ENCODE data around the gene ADD1. TPM values are rescaled to one million over a fixed set of nuclear protein-coding genes. Genes with fewer than 3 reads are reported as not detected.
A peak's percentile ranks its signal among the peaks of the same experiment; 100 is the strongest.

ADD1 gene
- total RNA-seq, 1 experiment from 2014 or later, result 163 TPM

DNA sequence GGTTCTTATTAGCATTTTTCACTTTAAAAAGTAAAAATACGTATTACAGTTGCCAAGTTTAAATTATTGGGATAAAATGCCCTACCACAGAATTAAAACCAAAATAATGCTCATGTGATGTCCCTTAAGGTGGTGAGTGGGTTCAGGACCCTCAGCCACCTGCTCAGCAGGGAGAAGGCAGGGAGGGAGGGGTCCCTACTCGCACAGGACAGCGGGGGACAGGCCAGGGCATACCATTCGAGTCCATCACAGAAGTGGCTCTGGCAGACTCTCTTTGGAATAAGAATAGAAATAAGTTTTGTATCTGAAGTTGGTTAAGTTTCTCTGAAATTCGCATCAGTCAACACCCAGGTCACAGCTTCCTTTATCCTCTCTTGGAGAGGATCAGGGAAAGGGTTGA lies 81.9 kb downstream of the ADD1 start:
- no peaks in the 10 kb centered on the region for H3K79me2 ChIP-seq (ENCODE audit: insufficient read depth, low read length)
- no peak overlapping the region for H2BK5ac ChIP-seq (ENCODE audit: insufficient read length, low read length)
- peaks cover 58 to 86% (median 82%) of the 10 kb centered on the region in 3 experiments for H3K36me3 Mint-ChIP-seq (ENCODE audit: insufficient read depth in 1 of 3, low read depth in 3 of 3)
- H3K4me1 ChIP-seq (ENCODE audit: insufficient read depth, low read length), result peaks cover 6% of the 10 kb centered on the region; the same call in 1 of the 2 replicates
- TF ChIP-seq, protein P1, sequence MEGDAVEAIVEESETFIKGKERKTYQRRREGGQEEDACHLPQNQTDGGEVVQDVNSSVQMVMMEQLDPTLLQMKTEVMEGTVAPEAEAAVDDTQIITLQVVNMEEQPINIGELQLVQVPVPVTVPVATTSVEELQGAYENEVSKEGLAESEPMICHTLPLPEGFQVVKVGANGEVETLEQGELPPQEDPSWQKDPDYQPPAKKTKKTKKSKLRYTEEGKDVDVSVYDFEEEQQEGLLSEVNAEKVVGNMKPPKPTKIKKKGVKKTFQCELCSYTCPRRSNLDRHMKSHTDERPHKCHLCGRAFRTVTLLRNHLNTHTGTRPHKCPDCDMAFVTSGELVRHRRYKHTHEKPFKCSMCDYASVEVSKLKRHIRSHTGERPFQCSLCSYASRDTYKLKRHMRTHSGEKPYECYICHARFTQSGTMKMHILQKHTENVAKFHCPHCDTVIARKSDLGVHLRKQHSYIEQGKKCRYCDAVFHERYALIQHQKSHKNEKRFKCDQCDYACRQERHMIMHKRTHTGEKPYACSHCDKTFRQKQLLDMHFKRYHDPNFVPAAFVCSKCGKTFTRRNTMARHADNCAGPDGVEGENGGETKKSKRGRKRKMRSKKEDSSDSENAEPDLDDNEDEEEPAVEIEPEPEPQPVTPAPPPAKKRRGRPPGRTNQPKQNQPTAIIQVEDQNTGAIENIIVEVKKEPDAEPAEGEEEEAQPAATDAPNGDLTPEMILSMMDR (conservative IDR thresholded peaks at IDR 0.05), result no peak
- no peaks in the 10 kb centered on the region for H3K79me1 ChIP-seq (ENCODE audit: insufficient read depth, low read depth, low read length, poor library complexity, severe bottlenecking)
- peaks cover 2% of the 10 kb centered on the region for H4K20me1 ChIP-seq (ENCODE audit: control insufficient read depth, insufficient read depth, insufficient read length)
- peaks cover 32 to 42% of the 10 kb centered on the region in 2 experiments for H3K4me1 Mint-ChIP-seq
- no peak overlapping the region for H3K14ac ChIP-seq (ENCODE audit: insufficient read depth, low read length)
- H3K27ac Mint-ChIP-seq, result peak overlapping the region in 2 of 3 experiments; percentile 65 to 69; a peak in 2 of 7 replicates
- H4K91ac ChIP-seq (ENCODE audit: insufficient read length, low read depth, low read length), result no peak overlapping the region
- H2BK120ac ChIP-seq (ENCODE audit: low read depth, low read length, poor library complexity, severe bottlenecking), result no peak overlapping the region
- H3K56ac ChIP-seq (ENCODE audit: insufficient read length, low read depth, low read length), result no peak overlapping the region
- H3K23me2 ChIP-seq (ENCODE audit: insufficient read length, low read depth, low read length, poor library complexity, severe bottlenecking), result no peaks in the 10 kb centered on the region
- H2AFZ ChIP-seq (ENCODE audit: low read length), result no peak overlapping the region
- H3K4me2 ChIP-seq (ENCODE audit: insufficient read depth, insufficient read length, low read length), result no peak overlapping the region
- H3K27ac ChIP-seq (ENCODE audit: insufficient read length, low read depth, low read length), result no peak overlapping the region
- no CpG with 5 or more reads among the region's 5 CpGs for WGBS (ENCODE audit: extremely low coverage, insufficient read length, low lambda C conversion rate)
- no peak overlapping the region for H4K8ac ChIP-seq (replicated peaks; ENCODE audit: insufficient read length, low read depth, low read length)
- H3K9ac ChIP-seq (ENCODE audit: extremely low read depth, insufficient read length, low read length), result no peak overlapping the region
- H2BK12ac ChIP-seq (ENCODE audit: insufficient read length, low read depth, low read length), result no peak overlapping the region
- no peak overlapping the region for H3T11ph ChIP-seq (ENCODE audit: low read length)
- no peak for DNase-seq
- H3K4me3 Mint-ChIP-seq, result no peak overlapping the region
- no peak overlapping the region for H2BK20ac ChIP-seq (ENCODE audit: low read depth, low read length, poor library complexity, severe bottlenecking)
- H3K9me3 Mint-ChIP-seq, result peaks cover 4 to 19% of the 10 kb centered on the region in 2 experiments
- no peak overlapping the region for H2BK15ac ChIP-seq (ENCODE audit: low read depth, low read length)
- no peak overlapping the region for H3K18ac ChIP-seq (ENCODE audit: insufficient read length, low read depth, low read length)
- H2AK5ac ChIP-seq (ENCODE audit: insufficient read length, low read length), result no peak overlapping the region
- H3K27me3 Mint-ChIP-seq (ENCODE audit: low read depth), result no peaks in the 10 kb centered on the region
- no peak overlapping the region for H3K4ac ChIP-seq (ENCODE audit: low read depth, low read length)
- no peaks in the 10 kb centered on the region for H3K9me3 ChIP-seq (ENCODE audit: control insufficient read depth, low read depth, low read length)
- no peaks in the 10 kb centered on the region for H3K27me3 ChIP-seq (ENCODE audit: insufficient read depth, low read length)
- no peak overlapping the region for H3K23ac ChIP-seq (ENCODE audit: insufficient read length, low read depth, low read length)
- H4K5ac ChIP-seq (ENCODE audit: insufficient read length, low read depth, low read length), result no peak overlapping the region
